K562 (cell line): ENCODE results near the gene TARS1. TPM values are rescaled to one million over a fixed set of nuclear protein-coding genes. Genes with fewer than 3 reads are reported as not detected.

ENCODE experiments used
- BRD9 ChIP-seq: fragments of 450-650 bp; IDR thresholded peaks from 2 replicates; pipeline ENCODE4 v1.6.1; 2018; ENCODE audit warnings: low read depth; ENCODE audit not compliant: partially characterized antibody
- CHD1 ChIP-seq: fragments of 200-600 bp; sonication (generic); IDR thresholded peaks from one replicate; pipeline ENCODE4 v1.6.1; 2012; ENCODE audit warnings: mild to moderate bottlenecking, moderate library complexity, low read length, inconsistent platforms
- EWSR1 ChIP-seq: fragments of 450-650 bp; IDR thresholded peaks from 2 replicates; pipeline ENCODE4 v1.6.1; 2018; ENCODE audit warnings: borderline replicate concordance, mild to moderate bottlenecking, low read depth, moderate library complexity; ENCODE audit not compliant: partially characterized antibody
- GATAD2A ChIP-seq: fragments of 450-650 bp; IDR thresholded peaks from 2 replicates; pipeline ENCODE4 v1.6.1; 2017
- MBD2 ChIP-seq: sonication (generic); IDR thresholded peaks from 2 replicates; pipeline ENCODE4 v1.6.1; 2016; ENCODE audit warnings: low read depth, borderline replicate concordance
- NFIX ChIP-seq: fragments of 250-450 bp; sonication (Bioruptor Pico); IDR thresholded peaks from 2 replicates; pipeline ENCODE4 v1.4.0; 2020; ENCODE audit warnings: low read depth, mild to moderate bottlenecking, moderate library complexity
- RAD21 ChIP-seq, 2 experiments: fragments of 250-450 bp in 1 of 2; fragments of 450-650 bp in 1 of 2; sonication (Bioruptor Pico) in 1 of 2; formaldehyde crosslinking in 1 of 2; IDR thresholded peaks in 1 of 2; conservative IDR thresholded peaks in 1 of 2; 2 replicates each; pipeline versions ENCODE4 v1.4.0 to v1.8.0; 2020 to 2022; ENCODE audit warnings: mild to moderate bottlenecking in 2 of 2, moderate library complexity in 1 of 2
- SIRT6 ChIP-seq: IDR thresholded peaks from one replicate; pipeline ENCODE4 v1.6.1; 2012; ENCODE audit warnings: low read depth, mild to moderate bottlenecking, control low read depth, inconsistent platforms, low read length, moderate library complexity
- SMARCE1 ChIP-seq: fragments of 450-650 bp; IDR thresholded peaks from 2 replicates; pipeline ENCODE4 v1.7.1; 2016; ENCODE audit warnings: mild to moderate bottlenecking
- TAF7 ChIP-seq: fragments of 450-650 bp; IDR thresholded peaks from 2 replicates; pipeline ENCODE4 v1.6.1; 2016; ENCODE audit warnings: missing genetic modification characterization, missing compliant biosample characterization
- TEAD4 ChIP-seq, 2 experiments: sonication (generic) in 1 of 2; formaldehyde crosslinking in 1 of 2; IDR thresholded peaks; 2 replicates each; pipeline versions ENCODE4 v1.6.1 to v1.8.0; 2012 to 2022; ENCODE audit warnings: borderline replicate concordance in 1 of 2, inconsistent platforms in 1 of 2, low read length in 1 of 2, mild to moderate bottlenecking in 1 of 2, missing genetic modification reagents in 1 of 2
- ZFP1 ChIP-seq: fragments of 450-650 bp; formaldehyde crosslinking; IDR thresholded peaks from 2 replicates; pipeline ENCODE4 v1.4.0; 2020; ENCODE audit warnings: mild to moderate bottlenecking, mixed read lengths
- ZNF24 ChIP-seq: fragments of 450-650 bp; IDR thresholded peaks from 2 replicates; pipeline ENCODE4 v1.6.1; 2016
- ZNF324 ChIP-seq: fragments of 250-450 bp; sonication (Bioruptor Pico); IDR thresholded peaks from 2 replicates; pipeline ENCODE4 v1.4.0; 2020; ENCODE audit warnings: mild to moderate bottlenecking
- ZNF584 ChIP-seq: fragments of 200-800 bp; sonication (Bioruptor generic); IDR thresholded peaks from 2 replicates; pipeline ENCODE4 v1.6.1; 2016; ENCODE audit warnings: low read depth, mild to moderate bottlenecking, missing genetic modification characterization, missing compliant biosample characterization
- polyA plus RNA-seq, 8 experiments: library from polyadenylated mRNA; depleted of rRNA in 4 of 8; stranded (reverse) in 5 of 8; unstranded in 3 of 8; fragments of >200 nt; fragmentation: Nextera tagmentation in 2 of 8; fragmentation: Illumina TruSeq in 1 of 8; extraction: Ambion mirVana in 2 of 8; extraction: Trizol in 1 of 8; gene quantifications; 2 replicates each; pipeline versions ENCODE4 v1.2.1 to v1.2.3, GENCODE V29; 2011 to 2014; ENCODE audit warnings: inconsistent platforms in 1 of 8, missing spikeins in 1 of 8
- total RNA-seq, 7 experiments: library from RNA; depleted of rRNA in 6 of 7; stranded (reverse); fragments of >200 nt in 6 of 7; fragmentation: Illumina TruSeq in 2 of 7; extraction: Trizol in 2 of 7; gene quantifications; 2 replicates each; pipeline versions ENCODE4 v1.2.1 to v1.2.3, GENCODE V29; 2011 to 2021; ENCODE audit warnings: low replicate concordance in 1 of 7
- TF ChIP-seq, protein P1 (sequence below), 2 experiments: fragments of 200-800 bp in 1 of 2; sonication (Bioruptor generic) in 1 of 2; sonication (generic) in 1 of 2; formaldehyde crosslinking in 1 of 2; IDR thresholded peaks in 1 of 2; conservative IDR thresholded peaks in 1 of 2; 2 replicates each; pipeline versions ENCODE4 v1.5.0 to v1.6.1; 2016 to 2020; ENCODE audit warnings: missing compliant biosample characterization in 1 of 2, missing genetic modification characterization in 1 of 2, missing genetic modification reagents in 1 of 2
- TF ChIP-seq, protein P2 (sequence below): sonication (generic); formaldehyde crosslinking; IDR thresholded peaks from 2 replicates; pipeline ENCODE4 v1.8.0; 2022; ENCODE audit warnings: mild to moderate bottlenecking, missing genetic modification reagents
- TF ChIP-seq, protein P3 (sequence below): fragments of 450-650 bp; formaldehyde crosslinking; IDR thresholded peaks from 2 replicates; pipeline ENCODE4 v1.4.0; 2022; ENCODE audit warnings: missing genetic modification characterization
- TF ChIP-seq, protein P4 (sequence below): fragments of 250-450 bp; sonication (Bioruptor Pico); IDR thresholded peaks from 2 replicates; pipeline ENCODE4 v1.8.0; 2022; ENCODE audit warnings: moderate library complexity, mild to moderate bottlenecking, inconsistent platforms
- TF ChIP-seq, protein P5 (sequence below): fragments of 250-450 bp; sonication (Bioruptor Pico); IDR thresholded peaks from 2 replicates; pipeline ENCODE4 v1.9.0; 2021; ENCODE audit warnings: mild to moderate bottlenecking
- TF ChIP-seq, protein P6 (sequence below), 2 experiments: fragments of 450-650 bp; IDR thresholded peaks; 2 replicates each; pipeline ENCODE4 v1.6.1; 2016

Gene TARS1
- total and polyA plus RNA-seq, 9 of the 15 experiments (the other 6 are each of a cell fraction or from before 2014, with no cell fraction given), result 263 to 518 (median 439) TPM

DNA sequence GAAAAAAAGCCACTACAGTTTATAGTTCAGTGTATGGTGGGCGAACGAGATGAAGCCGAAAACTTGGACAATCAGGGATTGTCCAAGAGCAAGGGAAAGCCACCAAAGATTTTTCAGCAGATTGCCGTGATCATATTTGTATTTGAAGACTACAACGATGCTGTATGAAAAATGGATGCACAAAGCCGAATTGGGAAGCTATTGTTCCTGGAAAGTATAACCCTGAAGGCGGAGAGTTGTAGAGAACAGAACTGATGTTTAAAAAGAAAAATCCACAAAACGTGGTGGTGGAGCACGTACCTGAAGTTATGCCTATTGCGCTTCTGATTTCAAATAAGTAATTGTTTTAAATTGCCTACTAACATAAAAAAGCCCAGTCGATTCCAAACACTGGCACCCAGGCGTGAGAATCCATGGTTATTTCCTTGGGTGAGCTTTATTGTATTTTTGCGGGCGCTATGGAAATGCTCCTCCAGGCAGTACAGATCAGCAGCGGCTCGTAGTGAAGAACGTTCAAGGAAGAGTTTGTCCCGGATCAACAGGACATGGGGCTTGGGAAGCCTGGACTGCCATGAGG lies 772 bp upstream of the TARS1 start (continued):
- TF ChIP-seq MBD2 (no peak), RAD21 (CRISPR knock-in tag; conservative IDR thresholded peaks at IDR 0.05 in 1 of 2, IDR thresholded peaks at IDR 0.05 in 1 of 2) (no peak), ZNF324 (CRISPR knock-in tag) (no peak), EWSR1 (no peak), TAF7 (tag) (0 out of 2 replicates have a peak, but pooled peaks have one; percentile 55), ZNF24 (peak; percentile 11; the same call in 1 of the 2 replicates), CHD1 (peak; percentile 20), ZNF584 (CRISPR knock-in tag) (0 out of 2 replicates have a peak, but pooled peaks have one; percentile 60), SIRT6 (no peak), BRD9 (peak; percentile 34), ZFP1 (no peak), SMARCE1 (peak; percentile 25; the same call in 1 of the 2 replicates), NFIX (no peak), TEAD4 (IDR thresholded peaks at IDR 0.05; ENCODE audit: low read length) (0 out of 2 replicates have a peak, but pooled peaks have one; percentile 26), TEAD4 (CRISPR knock-in tag; IDR thresholded peaks at IDR 0.05; ENCODE audit: borderline replicate concordance) (no peak), GATAD2A (0 out of 2 replicates have a peak, but pooled peaks have one; percentile 21)
- TF ChIP-seq, protein P1, sequence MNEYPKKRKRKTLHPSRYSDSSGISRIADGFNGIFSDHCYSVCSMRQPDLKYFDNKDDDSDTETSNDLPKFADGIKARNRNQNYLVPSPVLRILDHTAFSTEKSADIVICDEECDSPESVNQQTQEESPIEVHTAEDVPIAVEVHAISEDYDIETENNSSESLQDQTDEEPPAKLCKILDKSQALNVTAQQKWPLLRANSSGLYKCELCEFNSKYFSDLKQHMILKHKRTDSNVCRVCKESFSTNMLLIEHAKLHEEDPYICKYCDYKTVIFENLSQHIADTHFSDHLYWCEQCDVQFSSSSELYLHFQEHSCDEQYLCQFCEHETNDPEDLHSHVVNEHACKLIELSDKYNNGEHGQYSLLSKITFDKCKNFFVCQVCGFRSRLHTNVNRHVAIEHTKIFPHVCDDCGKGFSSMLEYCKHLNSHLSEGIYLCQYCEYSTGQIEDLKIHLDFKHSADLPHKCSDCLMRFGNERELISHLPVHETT (CRISPR knock-in tag; conservative IDR thresholded peaks at IDR 0.05 in 1 of 2, IDR thresholded peaks at IDR 0.05 in 1 of 2), result 0 out of 4 replicates have a peak, but pooled peaks of 1 of the 2 experiments have one; percentile 17
- TF ChIP-seq, protein P2, sequence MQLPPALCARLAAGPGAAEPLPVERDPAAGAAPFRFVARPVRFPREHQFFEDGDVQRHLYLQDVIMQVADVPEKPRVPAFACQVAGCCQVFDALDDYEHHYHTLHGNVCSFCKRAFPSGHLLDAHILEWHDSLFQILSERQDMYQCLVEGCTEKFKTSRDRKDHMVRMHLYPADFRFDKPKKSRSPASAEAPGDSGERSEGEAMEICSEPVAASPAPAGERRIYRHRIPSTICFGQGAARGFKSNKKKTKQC (CRISPR knock-in tag), result no peak
- TF ChIP-seq, protein P3, sequence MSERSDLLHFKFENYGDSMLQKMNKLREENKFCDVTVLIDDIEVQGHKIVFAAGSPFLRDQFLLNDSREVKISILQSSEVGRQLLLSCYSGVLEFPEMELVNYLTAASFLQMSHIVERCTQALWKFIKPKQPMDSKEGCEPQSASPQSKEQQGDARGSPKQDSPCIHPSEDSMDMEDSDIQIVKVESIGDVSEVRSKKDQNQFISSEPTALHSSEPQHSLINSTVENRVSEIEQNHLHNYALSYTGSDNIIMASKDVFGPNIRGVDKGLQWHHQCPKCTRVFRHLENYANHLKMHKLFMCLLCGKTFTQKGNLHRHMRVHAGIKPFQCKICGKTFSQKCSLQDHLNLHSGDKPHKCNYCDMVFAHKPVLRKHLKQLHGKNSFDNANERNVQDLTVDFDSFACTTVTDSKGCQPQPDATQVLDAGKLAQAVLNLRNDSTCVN, result no peak
- TF ChIP-seq, protein P4, sequence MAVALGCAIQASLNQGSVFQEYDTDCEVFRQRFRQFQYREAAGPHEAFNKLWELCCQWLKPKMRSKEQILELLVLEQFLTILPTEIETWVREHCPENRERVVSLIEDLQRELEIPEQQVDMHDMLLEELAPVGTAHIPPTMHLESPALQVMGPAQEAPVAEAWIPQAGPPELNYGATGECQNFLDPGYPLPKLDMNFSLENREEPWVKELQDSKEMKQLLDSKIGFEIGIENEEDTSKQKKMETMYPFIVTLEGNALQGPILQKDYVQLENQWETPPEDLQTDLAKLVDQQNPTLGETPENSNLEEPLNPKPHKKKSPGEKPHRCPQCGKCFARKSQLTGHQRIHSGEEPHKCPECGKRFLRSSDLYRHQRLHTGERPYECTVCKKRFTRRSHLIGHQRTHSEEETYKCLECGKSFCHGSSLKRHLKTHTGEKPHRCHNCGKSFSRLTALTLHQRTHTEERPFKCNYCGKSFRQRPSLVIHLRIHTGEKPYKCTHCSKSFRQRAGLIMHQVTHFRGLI (CRISPR knock-in tag), result no peak
- TF ChIP-seq, protein P5, sequence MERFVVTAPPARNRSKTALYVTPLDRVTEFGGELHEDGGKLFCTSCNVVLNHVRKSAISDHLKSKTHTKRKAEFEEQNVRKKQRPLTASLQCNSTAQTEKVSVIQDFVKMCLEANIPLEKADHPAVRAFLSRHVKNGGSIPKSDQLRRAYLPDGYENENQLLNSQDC, result no peak
- TF ChIP-seq, protein P6, sequence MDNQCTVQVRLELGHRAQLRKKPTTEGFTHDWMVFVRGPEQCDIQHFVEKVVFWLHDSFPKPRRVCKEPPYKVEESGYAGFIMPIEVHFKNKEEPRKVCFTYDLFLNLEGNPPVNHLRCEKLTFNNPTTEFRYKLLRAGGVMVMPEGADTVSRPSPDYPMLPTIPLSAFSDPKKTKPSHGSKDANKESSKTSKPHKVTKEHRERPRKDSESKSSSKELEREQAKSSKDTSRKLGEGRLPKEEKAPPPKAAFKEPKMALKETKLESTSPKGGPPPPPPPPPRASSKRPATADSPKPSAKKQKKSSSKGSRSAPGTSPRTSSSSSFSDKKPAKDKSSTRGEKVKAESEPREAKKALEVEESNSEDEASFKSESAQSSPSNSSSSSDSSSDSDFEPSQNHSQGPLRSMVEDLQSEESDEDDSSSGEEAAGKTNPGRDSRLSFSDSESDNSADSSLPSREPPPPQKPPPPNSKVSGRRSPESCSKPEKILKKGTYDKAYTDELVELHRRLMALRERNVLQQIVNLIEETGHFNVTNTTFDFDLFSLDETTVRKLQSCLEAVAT (IDR thresholded peaks at IDR 0.05), result peak in 1 of 2 experiments; percentile 35; a peak in 1 of 4 replicates
